ENCODE measurements around the gene SMDT1. TPM values are rescaled to one million over a fixed set of nuclear protein-coding genes. Genes with fewer than 3 reads are reported as not detected.

The SMDT1 gene
- total and polyA plus RNA-seq, 10 of the 15 experiments (the other 5 are each of a cell fraction or from before 2014, with no cell fraction given), result 19.7 to 176 (median 66.3) TPM

DNA sequence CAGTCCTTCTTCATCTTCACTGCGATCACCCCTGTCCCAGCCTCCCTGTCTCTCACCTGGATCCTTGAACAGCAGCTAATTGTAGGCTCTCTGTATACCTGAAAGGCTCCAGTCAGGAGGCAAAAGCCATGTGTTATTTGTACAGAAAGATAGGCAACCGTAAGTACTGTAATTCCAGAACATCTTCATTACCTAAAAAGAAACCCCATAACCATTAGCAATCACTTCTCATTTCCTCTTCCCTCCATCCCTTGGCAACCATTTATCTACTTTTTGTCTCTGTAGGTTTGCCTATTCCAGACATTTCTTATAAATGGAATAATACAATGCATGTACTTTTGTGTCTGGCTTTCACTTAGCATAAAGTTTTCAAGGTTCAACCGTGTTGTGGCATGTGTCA is 26.7 kb upstream of the SMDT1 start:
- no peaks in the 10 kb centered on the region for H3K36me3 ChIP-seq (ENCODE audit: control insufficient read depth in 2 of 2, insufficient read depth in 2 of 2, low read length in 1 of 2)
- no peaks in the 10 kb centered on the region for H3K79me2 ChIP-seq (ENCODE audit: control insufficient read depth, insufficient read depth, low read length)
- H3K4me3 ChIP-seq, result no peak overlapping the region
- WGBS (ENCODE audit: insufficient coverage, insufficient replicate concordance, low lambda C conversion rate, missing lambda C conversion rate), result 57% methylated on average over 3 of the region's 3 CpGs
- TF ChIP-seq, protein P1, sequence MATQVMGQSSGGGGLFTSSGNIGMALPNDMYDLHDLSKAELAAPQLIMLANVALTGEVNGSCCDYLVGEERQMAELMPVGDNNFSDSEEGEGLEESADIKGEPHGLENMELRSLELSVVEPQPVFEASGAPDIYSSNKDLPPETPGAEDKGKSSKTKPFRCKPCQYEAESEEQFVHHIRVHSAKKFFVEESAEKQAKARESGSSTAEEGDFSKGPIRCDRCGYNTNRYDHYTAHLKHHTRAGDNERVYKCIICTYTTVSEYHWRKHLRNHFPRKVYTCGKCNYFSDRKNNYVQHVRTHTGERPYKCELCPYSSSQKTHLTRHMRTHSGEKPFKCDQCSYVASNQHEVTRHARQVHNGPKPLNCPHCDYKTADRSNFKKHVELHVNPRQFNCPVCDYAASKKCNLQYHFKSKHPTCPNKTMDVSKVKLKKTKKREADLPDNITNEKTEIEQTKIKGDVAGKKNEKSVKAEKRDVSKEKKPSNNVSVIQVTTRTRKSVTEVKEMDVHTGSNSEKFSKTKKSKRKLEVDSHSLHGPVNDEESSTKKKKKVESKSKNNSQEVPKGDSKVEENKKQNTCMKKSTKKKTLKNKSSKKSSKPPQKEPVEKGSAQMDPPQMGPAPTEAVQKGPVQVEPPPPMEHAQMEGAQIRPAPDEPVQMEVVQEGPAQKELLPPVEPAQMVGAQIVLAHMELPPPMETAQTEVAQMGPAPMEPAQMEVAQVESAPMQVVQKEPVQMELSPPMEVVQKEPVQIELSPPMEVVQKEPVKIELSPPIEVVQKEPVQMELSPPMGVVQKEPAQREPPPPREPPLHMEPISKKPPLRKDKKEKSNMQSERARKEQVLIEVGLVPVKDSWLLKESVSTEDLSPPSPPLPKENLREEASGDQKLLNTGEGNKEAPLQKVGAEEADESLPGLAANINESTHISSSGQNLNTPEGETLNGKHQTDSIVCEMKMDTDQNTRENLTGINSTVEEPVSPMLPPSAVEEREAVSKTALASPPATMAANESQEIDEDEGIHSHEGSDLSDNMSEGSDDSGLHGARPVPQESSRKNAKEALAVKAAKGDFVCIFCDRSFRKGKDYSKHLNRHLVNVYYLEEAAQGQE (IDR thresholded peaks at IDR 0.05; ENCODE audit: low read depth, low read length), result no peak
- TF ChIP-seq, protein P2, sequence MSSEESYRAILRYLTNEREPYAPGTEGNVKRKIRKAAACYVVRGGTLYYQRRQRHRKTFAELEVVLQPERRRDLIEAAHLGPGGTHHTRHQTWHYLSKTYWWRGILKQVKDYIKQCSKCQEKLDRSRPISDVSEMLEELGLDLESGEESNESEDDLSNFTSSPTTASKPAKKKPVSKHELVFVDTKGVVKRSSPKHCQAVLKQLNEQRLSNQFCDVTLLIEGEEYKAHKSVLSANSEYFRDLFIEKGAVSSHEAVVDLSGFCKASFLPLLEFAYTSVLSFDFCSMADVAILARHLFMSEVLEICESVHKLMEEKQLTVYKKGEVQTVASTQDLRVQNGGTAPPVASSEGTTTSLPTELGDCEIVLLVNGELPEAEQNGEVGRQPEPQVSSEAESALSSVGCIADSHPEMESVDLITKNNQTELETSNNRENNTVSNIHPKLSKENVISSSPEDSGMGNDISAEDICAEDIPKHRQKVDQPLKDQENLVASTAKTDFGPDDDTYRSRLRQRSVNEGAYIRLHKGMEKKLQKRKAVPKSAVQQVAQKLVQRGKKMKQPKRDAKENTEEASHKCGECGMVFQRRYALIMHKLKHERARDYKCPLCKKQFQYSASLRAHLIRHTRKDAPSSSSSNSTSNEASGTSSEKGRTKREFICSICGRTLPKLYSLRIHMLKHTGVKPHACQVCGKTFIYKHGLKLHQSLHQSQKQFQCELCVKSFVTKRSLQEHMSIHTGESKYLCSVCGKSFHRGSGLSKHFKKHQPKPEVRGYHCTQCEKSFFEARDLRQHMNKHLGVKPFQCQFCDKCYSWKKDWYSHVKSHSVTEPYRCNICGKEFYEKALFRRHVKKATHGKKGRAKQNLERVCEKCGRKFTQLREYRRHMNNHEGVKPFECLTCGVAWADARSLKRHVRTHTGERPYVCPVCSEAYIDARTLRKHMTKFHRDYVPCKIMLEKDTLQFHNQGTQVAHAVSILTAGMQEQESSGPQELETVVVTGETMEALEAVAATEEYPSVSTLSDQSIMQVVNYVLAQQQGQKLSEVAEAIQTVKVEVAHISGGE (CRISPR knock-in tag; IDR thresholded peaks at IDR 0.05), result no peak
- TF ChIP-seq NFIC (IDR thresholded peaks at IDR 0.05; ENCODE audit: low read depth, low read length) (no peak), CHD4 (IDR thresholded peaks at IDR 0.05) (no peak), EGR1 (IDR thresholded peaks at IDR 0.05; ENCODE audit: borderline replicate concordance in 1 of 2, low read depth in 2 of 2, low read length in 2 of 2) (no peak), IKZF1 (conservative IDR thresholded peaks at IDR 0.05) (no peak)
- intact Hi-C loops (cut with micrococcal nuclease; ENCODE audit: unreplicated experiment) (no loop called here), in situ Hi-C loops (cut with MboI) (no loop called here)
- DNase-seq (ENCODE audit: low read depth, low spot score) (no peak), ATAC-seq (peak; percentile 34; the same call in 2 of the 3 replicates), FAIRE-seq (peak; percentile 31)
- POLR2A ChIA-PET, result no interaction called here
- H4K20me1 ChIP-seq (ENCODE audit: control insufficient read depth, insufficient read depth), result no peaks in the 10 kb centered on the region
- peaks cover 13% of the 10 kb centered on the region for H3K4me1 ChIP-seq (ENCODE audit: control insufficient read depth, insufficient read depth, low read length)
- RAD21 ChIA-PET (ENCODE audit: unreplicated experiment), result no interaction called here
- no TSS peak for BruUV-seq (replicated peaks)
- peak overlapping the region; percentile 17; the same call in 1 of the 2 replicates for H2AFZ ChIP-seq (ENCODE audit: control insufficient read depth, low read depth, low read length)
- no peak overlapping the region for H3K27ac ChIP-seq (ENCODE audit: control insufficient read depth, insufficient read depth)
- peaks cover 4% of the 10 kb centered on the region; the same call in 2 of the 3 replicates for H3K9me3 ChIP-seq (replicated peaks; ENCODE audit: control insufficient read depth, insufficient read depth, low read length)
- SMC1A ChIA-PET (ENCODE audit: uncharacterized antibody, unreplicated experiment), result no interaction called here
- no peak overlapping the region for H3K4me2 ChIP-seq (ENCODE audit: control insufficient read depth, insufficient read depth)
- no peaks in the 10 kb centered on the region for H3K27me3 ChIP-seq (replicated peaks in 1 of 2; ENCODE audit: control insufficient read depth in 2 of 2, insufficient read depth in 2 of 2, low read length in 1 of 2)
- CTCF ChIA-PET, result no interaction called here
- H3K9ac ChIP-seq (ENCODE audit: control insufficient read depth, insufficient read depth, low read length), result no peak overlapping the region
